Measurements from ENCODE around the gene PRDM16.

Gene PRDM16

GRCh38 chr1:3432306-3432705 lies 363.3 kb downstream of the PRDM16 start:
- no peak for DNase-seq (ENCODE audit: low read depth)

GRCh38 chr1:3433076-3433475 lies 364.1 kb downstream of the PRDM16 start:
- no peak for DNase-seq (ENCODE audit: low read depth)

- no peak for DNase-seq (ENCODE audit: low read depth)
These were observed 364.8 kb downstream of the PRDM16 start for GRCh38 chr1:3433596-3434320.

GRCh38 chr1:3434406-3435110 lies 365.6 kb downstream of the PRDM16 start:
- no peak for DNase-seq (ENCODE audit: low read depth)

GRCh38 chr1:3435666-3436065 lies 366.7 kb downstream of the PRDM16 start:
- no peak for DNase-seq (ENCODE audit: low read depth)

- no peak for DNase-seq (ENCODE audit: low read depth)
These were observed 367.4 kb downstream of the PRDM16 start for GRCh38 chr1:3436451-3436850.

GRCh38 chr1:3436901-3437300 lies 367.9 kb downstream of the PRDM16 start:
- DNase-seq (ENCODE audit: low read depth) = no peak

- DNase-seq (ENCODE audit: low read depth) = no peak
These were observed 369.7 kb downstream of the PRDM16 start for GRCh38 chr1:3438661-3439180.

- no peak for DNase-seq (ENCODE audit: low read depth)
These were observed 370.6 kb downstream of the PRDM16 start for GRCh38 chr1:3439346-3440299.

GRCh38 chr1:3440300-3440681 lies 371.3 kb downstream of the PRDM16 start:
- DNase-seq (ENCODE audit: low read depth) = no peak

GRCh38 chr1:3440711-3441409 lies 371.9 kb downstream of the PRDM16 start:
- no peak for DNase-seq (ENCODE audit: low read depth)

GRCh38 chr1:3441410-3441847 lies 372.4 kb downstream of the PRDM16 start:
- no peak for DNase-seq (ENCODE audit: low read depth)

GRCh38 chr1:3441880-3442279 lies 372.9 kb downstream of the PRDM16 start:
- DNase-seq (ENCODE audit: low read depth) = no peak

GRCh38 chr1:3442331-3442730 lies 373.3 kb downstream of the PRDM16 start:
- no peak for DNase-seq (ENCODE audit: low read depth)

- DNase-seq (ENCODE audit: low read depth) = no peak
These were observed 373.9 kb downstream of the PRDM16 start for GRCh38 chr1:3442901-3443300.

GRCh38 chr1:3443807-3444206 lies 374.8 kb downstream of the PRDM16 start:
- DNase-seq (ENCODE audit: low read depth) = no peak

GRCh38 chr1:3444298-3444697 lies 375.3 kb downstream of the PRDM16 start:
- no peak for DNase-seq (ENCODE audit: low read depth)

- no peak for DNase-seq (ENCODE audit: low read depth)
These were observed 375.7 kb downstream of the PRDM16 start for GRCh38 chr1:3444736-3445135.

- no peak for DNase-seq (ENCODE audit: low read depth)
These were observed 381.3 kb downstream of the PRDM16 start for GRCh38 chr1:3450202-3450863.

- no peak for DNase-seq (ENCODE audit: low read depth)
These were observed 382.0 kb downstream of the PRDM16 start for GRCh38 chr1:3450983-3451382.
